Ramos (cell line): ENCODE measurements around the gene PLA2G2F.

Experiments
- in situ Hi-C: fragments of 300-500 bp; cut with MboI; formaldehyde crosslinking; loops from one replicate; pipeline ENCODE4 v1.14.3; 2022; ENCODE audit warnings: low sequenced_read_pairs; ENCODE audit not compliant: unreplicated experiment

Gene PLA2G2F

GRCh38 chr1:20141001-20141400 lies 1.9 kb downstream of the PLA2G2F start:
- in situ Hi-C loops = no loop called here

DNA sequence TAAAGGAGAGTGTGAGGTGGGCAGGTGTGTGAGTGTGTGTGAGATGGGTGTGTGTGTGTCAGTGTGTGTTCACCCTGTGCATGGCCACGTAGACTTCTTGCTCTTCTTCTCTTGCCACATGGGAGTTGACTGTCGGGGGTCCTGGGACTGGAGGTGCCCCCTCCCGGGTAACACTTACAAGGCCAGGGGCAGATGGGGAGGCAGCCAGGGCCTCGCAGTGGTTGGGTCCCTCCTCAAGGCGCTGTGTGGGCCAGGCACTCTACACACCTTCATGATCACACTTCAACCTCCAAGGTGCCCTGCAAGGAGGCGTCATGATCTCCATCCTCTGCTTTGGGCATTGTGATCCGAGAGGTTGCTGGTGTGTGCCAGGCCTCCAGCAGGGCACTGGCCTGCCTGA lies 2.3 kb downstream of the PLA2G2F start:
- in situ Hi-C loops = no loop called here

DNA sequence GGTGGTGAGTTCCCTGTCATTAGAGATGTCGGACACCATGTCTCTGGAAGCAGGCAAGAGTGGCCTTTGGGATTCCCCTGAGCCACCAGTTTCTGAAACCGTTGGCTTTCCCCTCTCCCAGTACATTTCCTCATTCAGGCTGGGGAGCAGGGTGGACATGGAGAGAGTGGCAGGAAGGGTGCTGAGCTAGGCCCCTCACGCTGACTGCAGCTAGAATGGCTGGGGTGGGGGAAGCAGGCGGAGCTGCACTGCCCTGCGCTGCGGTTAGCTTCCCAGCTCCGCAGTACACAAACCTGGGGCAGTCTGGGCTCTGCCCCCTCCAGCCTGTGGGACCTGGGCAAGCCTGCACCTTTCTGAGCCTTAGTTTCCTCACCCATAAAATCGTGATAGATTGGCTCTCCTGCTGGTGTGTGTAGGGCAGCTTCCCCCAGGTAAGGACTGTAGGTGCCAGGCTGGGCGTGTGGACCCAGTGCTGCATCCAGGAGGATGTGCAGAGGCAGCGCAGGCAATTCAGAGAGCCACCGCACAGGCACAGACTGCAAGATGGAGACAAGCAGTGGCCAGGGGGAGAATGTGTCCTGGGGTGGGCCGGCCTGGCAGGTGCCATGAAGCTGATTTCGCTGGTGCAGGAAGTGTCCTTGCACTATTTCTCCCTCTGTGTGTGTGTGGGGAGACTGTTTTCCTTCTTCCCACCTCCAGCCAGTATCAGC lies 3.0 kb downstream of the PLA2G2F start:
- in situ Hi-C loops = no loop called here

DNA sequence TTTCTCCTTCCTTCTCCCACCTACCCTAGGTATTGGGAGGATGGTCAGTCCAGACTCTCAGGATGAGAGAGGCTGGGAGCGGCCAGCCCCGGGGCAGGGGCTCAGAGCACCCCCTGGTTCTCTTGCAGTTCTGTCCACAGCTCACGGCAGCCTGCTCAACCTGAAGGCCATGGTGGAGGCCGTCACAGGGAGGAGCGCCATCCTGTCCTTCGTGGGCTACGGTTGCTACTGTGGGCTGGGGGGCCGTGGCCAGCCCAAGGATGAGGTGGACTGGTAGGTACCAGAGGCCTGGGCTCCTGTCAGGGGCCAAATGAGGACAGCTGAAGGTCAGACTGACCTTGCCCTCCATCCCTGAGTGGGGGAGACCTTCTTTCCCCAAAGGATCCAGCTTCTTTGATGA lies 4.2 kb downstream of the PLA2G2F start:
- in situ Hi-C loops = no loop called here

DNA sequence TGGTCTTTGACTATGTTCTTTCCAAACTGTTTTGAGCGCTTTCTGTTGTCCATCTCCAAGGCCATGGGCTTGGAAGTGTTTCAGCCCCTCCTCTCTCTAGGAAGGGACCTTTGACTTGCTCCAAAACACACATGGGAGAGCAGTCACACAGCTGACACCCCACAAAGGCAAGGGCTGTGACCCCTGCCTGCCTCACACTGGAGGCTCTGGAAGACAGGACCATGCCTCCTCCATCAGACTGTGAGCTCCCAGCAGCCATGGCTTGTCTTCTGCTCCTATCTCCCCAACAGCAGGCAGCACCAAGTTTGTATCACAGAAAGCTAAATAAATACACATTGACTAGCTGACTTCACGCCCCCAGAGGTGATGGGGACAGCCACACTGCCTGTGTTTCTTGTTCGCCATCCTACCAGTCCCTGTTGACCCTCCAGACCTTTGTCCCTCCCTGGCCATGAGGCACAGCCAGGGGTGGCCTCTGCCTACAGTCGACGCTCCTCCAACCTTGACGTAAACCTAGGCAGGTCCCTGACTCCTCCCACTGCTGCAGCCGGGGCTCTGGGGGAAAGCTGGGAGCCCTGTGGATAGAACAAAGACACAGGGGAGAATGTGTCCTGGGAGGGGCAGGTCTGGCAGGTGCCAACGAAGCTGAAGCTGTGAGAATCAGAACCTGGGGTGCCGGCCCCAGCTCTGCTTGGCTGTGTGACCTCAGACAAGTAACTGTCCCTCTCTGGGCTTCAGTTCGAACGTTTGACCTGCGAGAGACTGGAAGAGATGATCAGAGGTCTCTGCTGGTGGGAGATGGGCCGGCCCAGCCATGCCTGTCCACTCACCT lies 4.8 kb downstream of the PLA2G2F start:
- in situ Hi-C loops = no loop called here

DNA sequence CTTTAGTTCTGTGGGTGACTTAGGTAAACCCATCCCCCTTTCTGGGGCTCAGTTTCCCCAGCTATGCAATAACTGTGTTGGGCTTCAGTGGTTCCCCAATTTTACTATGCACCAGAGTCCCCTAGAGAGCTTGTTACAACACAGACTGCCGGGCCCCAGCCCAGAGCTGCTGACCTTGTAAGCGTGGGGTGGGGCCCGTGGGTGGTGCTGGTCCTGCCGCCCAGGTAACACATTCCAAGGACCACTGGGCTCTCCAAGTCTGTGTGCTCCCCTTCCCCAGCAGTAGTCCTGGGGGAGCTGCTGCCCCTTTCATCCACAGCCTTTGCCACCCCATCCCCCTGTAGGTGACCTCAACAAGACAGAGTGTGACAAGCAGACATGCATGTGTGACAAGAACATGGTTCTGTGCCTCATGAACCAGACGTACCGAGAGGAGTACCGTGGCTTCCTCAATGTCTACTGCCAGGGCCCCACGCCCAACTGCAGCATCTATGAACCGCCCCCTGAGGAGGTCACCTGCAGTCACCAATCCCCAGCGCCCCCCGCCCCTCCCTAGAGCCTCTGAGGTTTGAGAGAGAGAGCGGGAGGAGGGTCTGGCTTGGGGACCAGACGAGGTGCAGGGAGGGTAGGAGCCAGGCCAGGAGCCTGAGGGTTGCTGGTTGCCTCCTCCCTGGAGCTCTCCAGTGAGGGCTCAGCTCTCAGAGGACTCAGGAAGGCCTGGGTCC lies 8.9 kb downstream of the PLA2G2F start:
- in situ Hi-C loops = no loop called here

DNA sequence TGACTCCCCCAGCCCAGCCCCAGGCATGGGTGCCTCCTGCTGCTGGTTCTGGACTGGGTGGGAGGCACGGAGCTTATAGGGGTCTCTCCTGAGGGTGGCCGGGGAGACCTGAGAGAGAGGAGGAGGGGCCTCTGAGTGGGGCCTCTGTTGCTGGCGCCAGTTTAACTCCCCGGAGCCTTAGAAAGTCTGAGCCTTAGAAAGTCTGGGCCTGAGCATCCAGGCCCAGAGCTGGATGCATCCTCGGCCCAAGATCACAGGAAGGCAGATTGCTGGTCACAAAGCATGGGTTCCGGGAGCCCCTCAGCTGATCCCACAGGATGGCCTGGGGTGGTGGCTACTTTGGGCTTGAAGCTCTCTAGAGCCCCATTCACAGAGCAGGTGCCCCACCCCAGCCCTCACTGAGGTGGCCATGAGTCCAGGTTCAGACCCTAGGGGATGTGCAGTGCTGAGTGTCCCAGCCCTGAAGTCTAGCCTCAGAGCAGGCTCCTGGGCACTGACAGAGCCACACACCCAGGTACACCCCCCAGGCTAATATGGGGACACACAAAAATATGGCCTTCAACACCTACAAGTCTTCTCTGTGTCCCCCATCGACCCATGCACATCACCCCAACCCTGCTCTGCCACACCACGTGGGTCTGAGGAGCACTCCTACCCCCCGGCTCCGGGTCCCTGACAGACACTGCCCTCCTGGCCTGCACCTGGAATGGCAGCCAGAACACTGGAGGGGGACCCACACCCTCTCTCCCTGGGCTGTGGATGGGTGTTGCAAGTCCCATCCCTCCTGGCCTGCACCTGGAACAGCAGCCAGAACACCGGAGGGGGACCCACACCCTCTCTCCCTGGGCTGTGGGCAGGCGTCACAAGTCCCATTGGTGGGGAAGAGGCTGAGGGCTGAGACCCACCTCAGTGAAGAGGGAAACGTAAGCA lies 9.7 kb downstream of the PLA2G2F start:
- in situ Hi-C loops = no loop called here

DNA sequence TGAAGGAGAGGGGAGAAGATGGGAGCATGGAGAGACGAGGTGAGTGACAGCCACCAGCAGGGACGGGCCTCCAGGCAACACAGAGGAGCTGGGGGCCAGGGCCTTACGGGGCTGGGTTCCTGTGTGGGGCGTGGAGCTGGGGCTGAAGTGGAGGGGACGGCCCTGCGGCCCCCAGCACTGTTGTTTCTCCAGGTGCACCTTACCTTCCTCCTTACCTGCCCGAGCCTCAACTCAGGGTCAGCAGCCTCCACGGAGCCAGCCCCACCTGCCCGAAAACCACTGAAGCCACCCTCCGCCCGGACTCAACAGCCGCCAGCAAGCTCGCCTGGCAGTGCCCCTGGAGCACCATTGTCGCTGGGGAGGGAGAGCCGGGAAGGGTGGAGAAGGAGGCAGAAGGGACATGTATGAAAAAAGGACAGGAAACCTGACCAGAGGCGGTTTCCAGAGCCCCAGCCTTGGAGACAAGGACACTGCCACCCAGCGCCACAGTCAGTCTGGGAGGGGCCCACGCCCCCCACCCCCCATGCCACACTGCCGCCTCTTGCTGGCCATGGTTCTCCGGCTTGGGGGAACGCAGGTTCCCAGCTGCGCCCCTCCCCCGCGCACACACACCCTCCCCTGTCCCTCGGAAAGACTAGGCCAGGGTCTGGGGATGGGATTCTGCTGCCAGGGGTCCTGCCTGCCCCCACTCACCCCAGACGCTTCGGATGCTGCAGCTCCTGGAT lies 10.6 kb downstream of the PLA2G2F start:
- in situ Hi-C loops = loop anchor here (5.0 kb wide), 1 partner anchor 232 kb away; no protein-coding TSS in a partner anchor

DNA sequence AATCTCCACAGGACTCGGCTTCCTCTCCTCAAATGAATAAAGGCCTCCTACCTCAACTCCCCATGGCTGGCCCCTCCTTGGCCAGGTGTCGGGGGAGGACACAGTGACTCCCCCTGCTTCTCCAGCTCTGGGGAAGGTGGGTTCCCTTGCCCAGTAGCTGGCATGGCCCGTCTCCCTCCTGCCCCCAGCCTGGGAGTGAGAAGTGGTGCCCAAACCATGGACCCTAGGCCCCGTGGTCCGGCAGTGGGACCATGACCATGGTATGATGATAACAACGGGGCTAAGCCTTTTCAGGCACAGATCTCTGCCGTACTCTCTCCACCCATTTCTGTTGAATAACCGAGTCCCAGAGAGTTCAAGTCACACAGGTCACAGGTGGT lies 11.2 kb downstream of the PLA2G2F start:
- in situ Hi-C loops = loop anchor here (5.0 kb wide), 1 partner anchor 233 kb away; no protein-coding TSS in a partner anchor

DNA sequence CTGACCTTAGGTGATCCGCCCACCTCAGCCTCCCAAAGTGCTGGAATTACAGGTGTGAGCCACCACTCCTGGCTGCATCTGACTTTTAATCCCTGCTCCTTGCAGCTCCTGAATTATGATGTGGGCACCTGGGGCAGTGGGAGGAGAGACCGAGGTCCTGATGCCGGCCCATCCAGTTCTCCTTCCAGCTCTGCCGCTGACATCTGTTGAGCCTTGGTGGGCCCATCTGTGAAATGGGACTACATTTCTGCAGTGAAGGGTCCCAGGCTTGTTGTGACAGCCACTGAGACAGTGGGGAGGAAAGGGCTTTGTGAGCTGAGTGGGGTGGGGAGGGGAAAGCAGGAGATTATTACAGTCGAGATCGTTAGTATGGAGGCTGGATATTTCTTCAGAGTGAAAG lies 11.8 kb downstream of the PLA2G2F start:
- in situ Hi-C loops = loop anchor here (5.0 kb wide), 1 partner anchor 234 kb away; no protein-coding TSS in a partner anchor

GRCh38 chr1:20151906-20152598 lies 12.9 kb downstream of the PLA2G2F start:
- in situ Hi-C loops = loop anchor here (5.0 kb wide), 1 partner anchor 235 kb away; no protein-coding TSS in a partner anchor

DNA sequence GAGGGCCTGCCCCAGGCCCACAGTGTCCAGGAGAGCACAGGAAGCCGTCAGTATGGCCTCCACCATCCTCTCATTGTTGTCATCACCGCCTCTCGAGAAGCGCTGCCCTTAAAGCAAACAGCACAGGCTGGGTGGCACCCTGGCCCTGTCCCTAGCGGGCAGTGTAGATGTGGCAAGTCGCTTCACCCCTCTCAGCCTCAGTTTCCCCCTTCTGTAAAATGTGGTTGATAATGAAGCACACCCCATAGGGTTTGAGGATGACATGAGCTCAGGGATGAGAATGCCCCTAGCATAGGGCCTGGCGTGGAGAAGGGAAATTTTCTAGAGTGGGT lies 13.4 kb downstream of the PLA2G2F start:
- in situ Hi-C loops = loop anchor here (5.0 kb wide), 1 partner anchor 235 kb away; no protein-coding TSS in a partner anchor

DNA sequence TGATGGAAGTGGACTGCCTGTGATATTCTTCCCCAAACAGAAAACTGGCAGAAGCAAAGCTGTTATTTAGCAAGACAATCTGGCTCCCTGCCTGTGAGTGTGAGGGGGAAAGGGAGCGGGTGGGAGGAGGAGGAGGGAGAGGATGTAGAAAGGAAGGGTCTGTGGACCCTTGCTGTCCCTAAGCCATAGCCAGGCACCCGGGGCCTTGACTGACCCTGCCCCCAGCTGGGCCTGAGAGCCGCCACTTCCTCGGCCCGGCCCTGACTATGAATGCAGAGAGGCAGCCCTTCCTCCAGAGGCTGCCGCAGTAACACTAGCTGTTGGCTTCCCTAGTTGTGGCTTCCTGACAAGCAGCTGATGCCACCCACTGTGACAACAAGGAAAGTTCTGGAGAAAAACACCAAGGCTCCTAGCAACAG lies 13.9 kb downstream of the PLA2G2F start:
- in situ Hi-C loops = loop anchor here (5.0 kb wide), 1 partner anchor 236 kb away; no protein-coding TSS in a partner anchor

DNA sequence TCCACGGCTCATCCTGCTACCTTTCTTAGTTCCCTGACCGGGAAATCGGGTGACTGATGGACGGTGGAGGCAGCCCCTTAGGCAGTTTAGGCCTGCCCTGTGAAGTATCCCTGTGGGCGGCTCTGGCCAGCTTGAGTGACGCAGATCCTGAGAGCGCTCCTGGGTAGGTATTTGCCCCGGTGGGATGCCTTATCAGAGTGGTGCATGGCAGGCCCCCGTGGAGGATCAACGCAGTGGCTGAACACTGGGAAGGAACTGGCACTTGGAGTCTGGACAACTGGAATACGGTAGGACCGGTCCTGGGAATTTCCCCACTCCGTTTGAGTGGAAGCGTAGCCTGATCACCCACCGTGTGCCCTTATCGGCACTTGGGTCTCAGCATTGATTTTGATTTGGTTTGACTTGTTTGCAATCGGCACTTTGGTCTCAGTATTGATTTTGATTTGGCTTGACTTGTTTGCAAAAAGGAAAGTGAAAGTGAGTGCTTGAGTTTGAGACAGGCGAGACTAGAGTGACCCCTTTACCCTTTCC lies 15.2 kb downstream of the PLA2G2F start:
- in situ Hi-C loops = loop anchor here (5.0 kb wide), 1 partner anchor 237 kb away; no protein-coding TSS in a partner anchor

DNA sequence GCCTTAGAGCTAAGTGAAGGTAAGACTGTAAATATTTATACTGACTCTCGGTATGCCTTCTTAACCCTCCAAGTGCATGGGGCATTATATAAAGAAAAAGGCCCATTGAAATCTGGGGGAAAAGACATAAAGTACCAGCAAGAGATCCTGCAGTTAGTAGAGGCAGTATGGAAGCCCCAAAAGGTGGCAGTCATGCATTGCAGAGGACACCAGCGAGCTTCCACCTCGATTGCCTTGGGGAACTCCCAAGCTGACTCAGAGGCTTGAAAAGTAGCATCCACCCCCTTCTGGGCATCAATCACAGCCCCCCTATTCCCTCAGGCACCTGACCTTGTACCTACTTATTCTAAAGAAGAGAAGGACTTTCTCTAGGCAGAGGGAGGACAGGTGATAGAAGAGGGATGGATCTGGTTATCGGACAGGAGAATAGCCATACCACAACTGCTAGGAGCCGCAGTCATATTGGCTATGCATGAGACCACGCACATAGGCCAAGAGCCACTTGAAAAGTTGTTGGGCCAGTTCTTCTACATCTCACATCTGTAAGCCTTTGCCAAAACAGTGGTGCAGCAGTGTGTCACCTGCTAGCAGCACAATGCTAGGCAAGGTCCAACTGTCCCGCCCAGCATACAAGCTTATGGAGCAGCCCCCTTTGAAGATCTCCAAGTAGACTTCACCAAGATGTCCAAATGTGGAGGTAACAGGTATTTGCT lies 19.4 kb downstream of the PLA2G2F start:
- in situ Hi-C loops = no loop called here

- in situ Hi-C loops = no loop called here
Measured at GRCh38 chr1:20160034-20160433, 20.9 kb downstream of the PLA2G2F start.

- in situ Hi-C loops = no loop called here
Measured at GRCh38 chr1:20164694-20165202, 25.6 kb downstream of the PLA2G2F start.
